Keratinocyte (primary cell): ENCODE data around the gene C19orf25.

ENCODE experiments used
- EZH2 ChIP-seq: IDR thresholded peaks from one replicate; pipeline ENCODE4 v1.6.1; 2012; ENCODE audit warnings: inconsistent platforms, mild to moderate bottlenecking, low read length, moderate library complexity
- TF ChIP-seq, protein P1 (sequence below), 3 experiments: IDR thresholded peaks in 1 of 3; conservative IDR thresholded peaks in 1 of 3; optimal IDR thresholded peaks in 1 of 3; 2 replicates in 2 of 3; 3 replicates in 1 of 3; pipeline versions ENCODE3 to v1.5.1; 2011; ENCODE audit warnings: low read length in 3 of 3, mild to moderate bottlenecking in 3 of 3, moderate library complexity in 2 of 3, control low read depth in 1 of 3, inconsistent platforms in 1 of 3; ENCODE audit not compliant: insufficient read depth in 2 of 3; ENCODE audit errors: extremely low read depth in 1 of 3

DNA sequence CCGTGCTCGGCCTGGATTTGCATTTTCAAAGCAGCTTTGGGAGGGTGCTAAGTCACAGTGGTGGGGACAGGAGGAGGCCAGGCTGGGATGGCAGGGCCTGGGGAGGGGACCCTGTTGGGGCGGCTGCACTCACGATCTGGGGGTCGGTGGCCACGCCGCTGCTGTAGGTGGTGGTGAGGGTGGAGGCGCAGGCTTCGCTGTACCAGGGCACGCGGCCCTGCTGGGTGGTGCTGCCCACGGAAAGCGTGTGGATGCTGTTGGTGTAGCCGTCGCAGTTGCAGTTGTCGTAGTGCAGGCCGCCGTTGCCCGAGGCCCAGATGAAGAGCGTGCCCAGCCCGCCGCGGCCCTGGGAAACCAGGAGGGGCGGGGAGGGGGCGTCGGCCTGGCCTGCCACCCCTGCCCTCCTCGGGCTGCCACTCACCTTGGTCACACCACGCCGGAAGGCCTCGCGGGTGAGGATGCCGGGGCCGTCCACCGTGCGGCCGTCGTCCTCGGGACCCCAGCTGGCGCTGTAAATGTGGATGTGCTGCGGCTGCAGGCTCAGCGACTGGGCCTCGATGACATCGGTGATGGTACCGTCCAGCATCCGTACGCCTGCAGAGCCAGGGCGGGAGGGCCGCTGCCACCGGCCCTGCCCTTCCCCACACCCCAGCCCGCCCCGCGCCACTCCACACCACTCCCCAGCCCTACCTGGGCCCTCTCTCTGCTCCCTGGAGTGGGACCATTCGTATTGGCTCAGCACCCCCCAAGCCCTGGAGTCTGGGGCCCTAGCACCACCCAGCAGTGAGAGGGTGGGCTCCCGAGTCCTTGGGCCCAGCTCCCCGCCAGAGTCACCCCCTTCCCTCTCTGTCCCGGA, 7.9 kb upstream of the C19orf25 start:
- TF ChIP-seq, protein P1, sequence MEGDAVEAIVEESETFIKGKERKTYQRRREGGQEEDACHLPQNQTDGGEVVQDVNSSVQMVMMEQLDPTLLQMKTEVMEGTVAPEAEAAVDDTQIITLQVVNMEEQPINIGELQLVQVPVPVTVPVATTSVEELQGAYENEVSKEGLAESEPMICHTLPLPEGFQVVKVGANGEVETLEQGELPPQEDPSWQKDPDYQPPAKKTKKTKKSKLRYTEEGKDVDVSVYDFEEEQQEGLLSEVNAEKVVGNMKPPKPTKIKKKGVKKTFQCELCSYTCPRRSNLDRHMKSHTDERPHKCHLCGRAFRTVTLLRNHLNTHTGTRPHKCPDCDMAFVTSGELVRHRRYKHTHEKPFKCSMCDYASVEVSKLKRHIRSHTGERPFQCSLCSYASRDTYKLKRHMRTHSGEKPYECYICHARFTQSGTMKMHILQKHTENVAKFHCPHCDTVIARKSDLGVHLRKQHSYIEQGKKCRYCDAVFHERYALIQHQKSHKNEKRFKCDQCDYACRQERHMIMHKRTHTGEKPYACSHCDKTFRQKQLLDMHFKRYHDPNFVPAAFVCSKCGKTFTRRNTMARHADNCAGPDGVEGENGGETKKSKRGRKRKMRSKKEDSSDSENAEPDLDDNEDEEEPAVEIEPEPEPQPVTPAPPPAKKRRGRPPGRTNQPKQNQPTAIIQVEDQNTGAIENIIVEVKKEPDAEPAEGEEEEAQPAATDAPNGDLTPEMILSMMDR (optimal IDR thresholded peaks at IDR 0.05 in 1 of 3, IDR thresholded peaks at IDR 0.05 in 1 of 3, conservative IDR thresholded peaks at IDR 0.05 in 1 of 3; ENCODE audit: extremely low read depth in 1 of 3, insufficient read depth in 2 of 3, low read length in 3 of 3), result no peak
- no peak for TF ChIP-seq EZH2
